Astrocyte of the cerebellum (primary cell): Measurements from ENCODE around the gene SHC2.

Experiments used
- DNase-seq: peaks from one replicate; pipeline ENCODE4 v3.0.0-alpha.2; 2011; ENCODE audit warnings: low read depth
- H3K4me3 ChIP-seq: 2 replicates; pipeline ENCODE4 v1.5.1; 2011; ENCODE audit warnings: mild to moderate bottlenecking, low read depth, low read length, moderate library complexity
- in situ Hi-C: cut with HindIII; loops from 2 replicates; pipeline ENCODE4 v1.10.0; 2017; ENCODE audit warnings: low sequenced_read_pairs
- TF ChIP-seq, protein P1 (sequence below): IDR thresholded peaks from 2 replicates; pipeline ENCODE4 v1.5.1; 2012; ENCODE audit warnings: low read length, low read depth, moderate library complexity, mild to moderate bottlenecking; ENCODE audit errors: missing control alignments

The SHC2 gene

DNA sequence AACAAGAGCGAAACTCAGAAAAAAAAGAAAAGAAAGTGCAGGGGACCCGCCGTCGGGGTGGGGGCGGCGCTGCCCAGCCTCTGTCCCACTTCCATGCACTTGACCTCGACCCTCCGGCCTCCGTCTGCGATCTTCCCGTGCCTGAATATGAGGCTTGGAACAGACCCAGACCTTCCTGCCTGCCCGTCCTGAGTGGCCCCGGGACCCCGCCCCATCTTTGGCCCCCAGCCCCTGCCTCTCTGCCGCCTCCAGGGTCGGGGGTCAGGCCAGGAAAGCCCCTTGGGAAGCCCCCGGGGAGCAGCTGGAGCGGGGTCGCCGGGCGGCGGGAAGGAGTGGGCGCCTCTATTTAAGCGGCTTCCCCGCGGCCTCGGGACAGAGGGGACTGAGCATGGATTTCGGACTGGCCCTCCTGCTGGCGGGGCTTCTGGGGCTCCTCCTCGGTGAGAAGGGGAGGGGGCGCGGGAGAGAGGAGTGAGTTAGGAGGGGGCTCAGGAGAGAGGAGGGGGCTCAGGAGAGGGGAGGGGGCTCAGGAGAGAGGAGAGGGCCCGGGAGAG lies 35.4 kb upstream of the SHC2 start, which contains the start of gene MADCAM1:
MADCAM1 (plus strand) TSS at position 375 of the 554 bp plus-strand sequence; CDS start at position 389, 14 bp downstream.
- in situ Hi-C loops: no loop called here
- no peak for DNase-seq
- H3K4me3 ChIP-seq: no peak within 1 kb of the TSS
- TF ChIP-seq, protein P1, sequence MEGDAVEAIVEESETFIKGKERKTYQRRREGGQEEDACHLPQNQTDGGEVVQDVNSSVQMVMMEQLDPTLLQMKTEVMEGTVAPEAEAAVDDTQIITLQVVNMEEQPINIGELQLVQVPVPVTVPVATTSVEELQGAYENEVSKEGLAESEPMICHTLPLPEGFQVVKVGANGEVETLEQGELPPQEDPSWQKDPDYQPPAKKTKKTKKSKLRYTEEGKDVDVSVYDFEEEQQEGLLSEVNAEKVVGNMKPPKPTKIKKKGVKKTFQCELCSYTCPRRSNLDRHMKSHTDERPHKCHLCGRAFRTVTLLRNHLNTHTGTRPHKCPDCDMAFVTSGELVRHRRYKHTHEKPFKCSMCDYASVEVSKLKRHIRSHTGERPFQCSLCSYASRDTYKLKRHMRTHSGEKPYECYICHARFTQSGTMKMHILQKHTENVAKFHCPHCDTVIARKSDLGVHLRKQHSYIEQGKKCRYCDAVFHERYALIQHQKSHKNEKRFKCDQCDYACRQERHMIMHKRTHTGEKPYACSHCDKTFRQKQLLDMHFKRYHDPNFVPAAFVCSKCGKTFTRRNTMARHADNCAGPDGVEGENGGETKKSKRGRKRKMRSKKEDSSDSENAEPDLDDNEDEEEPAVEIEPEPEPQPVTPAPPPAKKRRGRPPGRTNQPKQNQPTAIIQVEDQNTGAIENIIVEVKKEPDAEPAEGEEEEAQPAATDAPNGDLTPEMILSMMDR: no peak

DNA sequence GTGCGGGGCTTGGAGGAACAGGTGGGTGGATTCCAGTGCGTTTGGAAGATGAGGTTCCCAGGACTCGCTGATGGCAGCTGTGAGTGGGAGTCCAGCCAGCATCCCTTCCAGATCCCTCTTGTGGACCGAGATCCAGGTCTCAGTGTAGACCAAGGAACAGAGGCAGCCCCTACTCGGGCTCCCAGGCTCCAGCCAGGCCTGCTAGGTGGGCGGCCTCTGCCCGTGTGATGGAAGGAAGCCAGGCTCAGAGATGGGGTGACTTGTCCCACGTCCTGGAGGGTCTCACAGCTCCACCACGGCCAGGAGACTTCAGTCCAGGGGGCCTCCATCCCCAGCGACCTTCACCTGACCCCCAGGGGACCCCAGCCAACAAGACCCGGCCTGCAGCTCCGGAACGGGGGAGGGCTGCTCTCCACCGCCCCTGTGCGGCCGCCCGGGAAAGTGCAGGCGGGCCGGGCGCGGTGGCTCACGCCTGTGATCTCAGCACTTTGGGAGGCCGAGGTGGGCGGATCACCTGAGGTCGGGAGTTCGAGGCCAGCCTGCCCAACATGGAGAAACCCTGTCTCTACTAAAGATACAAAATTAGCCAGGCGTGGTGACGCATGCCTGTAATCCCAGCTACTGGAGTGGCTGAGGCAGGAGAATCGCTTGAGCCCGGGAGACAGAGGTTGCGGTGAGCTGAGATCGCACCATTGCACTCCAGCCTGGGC lies 34.7 kb upstream of the SHC2 start:
- no peak for DNase-seq
- TF ChIP-seq, protein P1: peak; percentile 77
- in situ Hi-C loops: no loop called here
- H3K4me3 ChIP-seq: no peak overlapping the region

DNA sequence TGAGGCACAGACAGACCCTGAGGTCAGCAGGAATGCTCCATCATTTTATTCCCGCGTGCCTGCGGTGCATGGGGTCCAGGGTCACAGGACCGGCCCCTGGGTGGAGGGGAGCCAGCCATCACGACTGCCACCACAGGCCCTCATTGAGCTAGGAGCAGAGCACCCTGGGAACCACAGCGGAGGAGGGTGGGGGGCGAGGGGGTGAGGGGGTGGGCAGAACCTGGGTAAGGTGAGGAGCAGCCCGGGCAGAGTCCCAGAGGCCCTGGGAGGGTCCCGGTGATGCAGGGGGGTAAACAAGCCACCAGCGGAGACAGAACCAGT lies 34.2 kb upstream of the SHC2 start:
- no peak overlapping the region for H3K4me3 ChIP-seq
- TF ChIP-seq, protein P1: no peak
- no peak for DNase-seq
- in situ Hi-C loops: no loop called here

DNA sequence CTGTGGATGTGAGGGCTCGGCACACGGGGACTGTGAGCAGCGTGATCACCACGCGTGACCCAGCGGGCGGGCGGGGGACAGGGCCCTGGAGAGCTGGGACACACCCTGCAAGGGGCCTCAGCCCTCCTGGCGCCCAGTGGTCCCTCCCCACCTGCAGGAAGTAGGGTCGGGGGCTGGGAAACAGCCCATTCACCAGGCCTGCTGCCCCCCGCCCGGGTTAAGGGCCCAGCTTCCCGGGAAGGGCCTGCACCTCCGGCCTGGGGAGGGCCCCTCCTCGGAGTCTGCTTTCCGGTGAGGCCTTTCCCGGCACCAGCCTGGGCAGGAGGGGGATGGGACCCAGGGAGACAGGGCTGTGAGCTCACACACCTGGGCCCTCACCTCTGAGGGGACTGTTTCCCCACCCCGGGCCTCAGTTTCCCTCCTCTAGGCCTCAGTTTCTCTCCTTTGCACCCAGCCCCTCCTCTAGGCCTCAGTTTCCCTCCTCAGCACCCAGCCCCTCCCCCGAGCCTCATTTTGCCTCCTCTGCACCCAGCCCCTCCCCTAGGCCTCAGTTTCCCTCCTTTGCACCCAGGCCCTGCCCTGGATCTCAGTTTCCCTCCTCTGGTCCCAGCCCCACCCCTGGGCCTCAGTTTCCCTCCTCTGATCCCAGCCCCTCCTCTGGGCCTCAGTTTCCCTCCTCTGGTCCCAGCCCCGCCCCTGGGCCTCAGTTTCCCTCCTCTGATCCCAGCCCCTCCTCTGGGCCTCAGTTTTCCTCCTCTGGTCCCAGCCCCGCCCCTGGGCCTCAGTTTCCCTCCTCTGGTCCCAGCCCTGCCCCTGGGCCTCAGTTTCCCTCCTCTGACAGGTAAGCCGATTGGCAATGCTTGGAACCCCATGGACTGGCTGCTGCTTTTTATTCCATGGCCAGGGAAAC lies 33.6 kb upstream of the SHC2 start:
- H3K4me3 ChIP-seq: no peak overlapping the region
- no peak for DNase-seq
- TF ChIP-seq, protein P1: no peak
- in situ Hi-C loops: no loop called here

DNA sequence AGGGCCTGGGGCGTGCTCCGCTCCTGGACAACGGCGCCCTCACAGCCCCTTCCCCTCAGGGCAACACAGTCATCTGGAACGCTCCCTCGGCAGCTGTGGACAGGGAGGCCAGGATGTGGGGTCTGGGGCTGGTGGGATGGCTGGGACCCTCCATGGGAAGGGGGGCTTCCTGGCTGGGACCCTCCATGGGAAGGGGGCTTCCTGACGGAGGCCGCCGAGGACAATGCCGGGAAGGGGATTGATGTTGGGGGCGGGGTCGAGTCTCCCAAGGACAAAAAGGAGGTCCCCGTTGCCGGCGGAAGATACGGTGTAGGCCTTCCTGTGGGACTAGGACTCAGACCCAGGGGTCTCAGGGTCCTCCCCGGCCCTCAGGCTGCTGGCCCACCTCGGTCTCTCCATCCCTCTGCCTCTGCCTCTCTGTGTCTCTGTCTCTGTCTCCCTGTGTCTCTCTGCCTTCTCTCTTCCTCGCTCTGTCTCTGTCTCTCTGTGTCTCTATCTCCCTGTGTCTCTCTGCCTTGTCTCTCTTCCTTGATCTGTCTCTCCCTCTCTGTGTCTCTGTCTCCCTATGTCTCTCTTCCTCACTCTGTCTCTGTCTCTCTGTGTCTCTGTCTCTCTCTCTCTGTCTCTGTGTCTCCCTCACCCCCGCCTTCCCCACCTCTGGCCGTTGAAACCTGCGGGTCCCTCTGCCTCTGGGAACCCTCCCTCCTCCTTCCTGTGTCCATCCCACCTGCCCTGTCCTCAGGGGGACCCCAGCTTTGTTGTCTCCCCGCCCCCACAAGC lies 32.7 kb upstream of the SHC2 start:
- in situ Hi-C loops: no loop called here
- no peak overlapping the region for H3K4me3 ChIP-seq
- no peak for DNase-seq
- TF ChIP-seq, protein P1: no peak

DNA sequence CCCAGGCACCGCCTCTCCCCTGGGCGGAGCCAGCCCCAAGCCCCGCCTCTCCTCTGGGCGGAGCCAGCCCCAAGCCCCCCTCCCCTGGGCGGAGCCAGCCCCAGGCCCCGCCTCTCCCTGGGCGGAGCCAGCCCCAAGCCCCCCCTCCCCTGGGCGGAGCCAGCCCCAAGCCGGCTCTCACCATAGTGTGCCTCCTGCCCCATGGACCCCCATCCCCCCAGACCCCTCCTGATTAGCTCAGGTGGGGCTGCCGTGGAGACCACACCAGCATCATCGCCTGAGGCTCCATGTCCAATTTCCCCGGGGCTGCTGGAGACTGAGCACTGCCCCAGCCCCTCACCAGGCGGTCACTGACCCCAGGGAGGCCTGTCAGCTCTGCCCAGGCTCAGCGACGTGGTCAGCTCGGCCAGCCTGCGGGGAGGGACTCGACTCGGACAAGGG lies 31.3 kb upstream of the SHC2 start:
- DNase-seq: no peak
- in situ Hi-C loops: no loop called here
- no peak overlapping the region for H3K4me3 ChIP-seq
- TF ChIP-seq, protein P1: no peak
